HTERT RPE-1 (cell line): ENCODE data around the gene PACS2.
"Not testable (repeated sequence)": the region's sequence is repeated elsewhere in the genome, so short reads cannot be mapped to it uniquely, and the experiment has no call there.

Experiments
- in situ Hi-C: fragments of 300-500 bp; cut with MboI; formaldehyde crosslinking; loops from 4 replicates; pipeline ENCODE4 v1.14.3; 2020; ENCODE audit warnings: low sequenced_read_pairs

The PACS2 gene

DNA sequence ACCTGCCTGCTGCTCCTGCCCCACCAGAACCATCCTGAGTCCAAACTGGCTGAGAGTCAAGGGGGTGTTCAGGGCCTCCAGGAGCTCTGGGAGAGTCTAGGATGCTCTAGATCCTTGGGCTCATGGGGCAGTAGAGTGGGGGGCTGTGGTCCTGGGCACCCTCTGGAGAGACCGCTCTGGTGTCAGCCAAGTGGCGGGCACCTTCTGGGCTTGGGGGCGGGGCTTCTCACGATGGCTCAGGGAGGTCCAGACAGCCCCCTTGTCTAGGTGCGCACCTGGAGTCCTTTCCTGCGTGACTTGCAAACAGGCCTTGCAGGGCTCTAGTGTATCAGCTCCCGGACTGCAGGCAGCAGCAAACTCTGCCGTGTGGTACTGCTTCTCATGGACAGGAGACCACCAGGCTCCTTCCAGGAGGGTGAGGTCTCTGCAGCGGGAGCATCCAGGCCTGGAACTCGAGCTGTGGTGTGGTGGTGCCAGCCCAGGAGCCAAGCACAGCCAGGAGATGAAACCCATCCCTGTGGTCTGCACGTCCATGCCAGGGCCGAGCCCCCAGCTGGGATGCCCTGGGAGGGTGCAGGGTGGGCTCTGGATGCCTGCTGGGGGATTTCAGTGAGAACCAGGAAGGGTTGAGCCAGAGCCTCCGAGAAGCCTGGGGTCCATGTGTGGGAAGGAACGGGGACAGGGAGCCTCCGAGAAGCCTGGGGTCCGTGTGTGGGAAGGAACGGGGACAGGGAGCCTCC is 15.0 kb downstream of the PACS2 start:
- in situ Hi-C loops: no loop called here

DNA sequence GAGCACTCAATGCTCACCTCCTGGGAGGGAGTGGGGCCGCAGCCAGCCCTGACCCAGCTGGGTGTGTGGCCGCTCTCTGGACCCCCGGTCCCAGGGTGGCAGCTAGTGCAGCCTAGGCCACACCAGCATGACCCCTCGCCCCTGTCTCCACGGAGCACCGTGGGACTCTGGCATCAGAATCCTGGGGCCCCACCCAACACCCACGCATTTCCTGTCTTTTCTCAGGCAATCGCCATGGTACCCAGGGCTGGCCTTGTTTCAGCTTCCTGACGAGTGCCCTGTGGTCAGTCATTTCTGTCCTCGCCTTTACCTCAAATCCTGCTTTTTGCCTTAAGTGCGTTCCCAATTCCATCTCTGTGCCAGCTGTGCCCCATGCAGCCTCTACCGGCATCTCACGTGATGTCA is 15.9 kb downstream of the PACS2 start:
- in situ Hi-C loops: no loop called here

DNA sequence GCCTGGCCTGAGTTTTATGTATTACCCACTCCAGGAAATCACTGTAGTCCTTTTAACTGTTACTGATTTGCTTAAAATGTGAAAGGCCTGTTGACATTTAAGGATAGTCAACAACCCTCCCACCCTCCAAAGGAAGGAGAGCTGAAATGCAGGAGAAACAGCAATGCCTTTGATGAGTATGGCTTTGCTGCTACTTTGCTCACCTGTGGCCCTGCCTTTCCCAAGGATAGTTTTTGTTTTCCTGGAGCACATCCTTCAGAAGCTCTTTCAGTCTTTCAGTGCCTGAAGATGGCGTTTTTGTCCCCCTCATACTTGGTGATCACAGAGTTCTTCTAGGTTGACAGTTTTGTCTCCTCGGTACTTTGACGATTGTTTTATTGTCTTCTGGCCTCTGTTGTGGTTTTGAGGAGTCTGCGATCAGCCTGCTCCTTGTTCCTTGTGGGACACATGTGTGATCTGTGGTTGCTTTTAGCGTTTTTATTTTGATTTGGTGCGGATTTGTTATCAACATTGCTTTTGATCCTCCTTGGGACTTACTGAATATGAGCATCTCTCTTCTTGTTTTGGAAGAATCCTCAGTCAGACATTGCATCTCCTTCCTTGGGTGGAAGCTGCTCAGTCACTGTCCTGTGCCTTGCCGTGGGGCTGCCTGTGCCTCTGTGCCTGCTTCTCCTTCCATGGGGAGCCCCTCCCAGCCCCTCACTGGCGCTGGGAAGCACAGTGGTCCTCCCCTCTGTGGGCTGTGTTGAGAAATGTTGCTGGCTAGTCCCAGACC is 17.2 kb downstream of the PACS2 start:
- in situ Hi-C loops: no loop called here

DNA sequence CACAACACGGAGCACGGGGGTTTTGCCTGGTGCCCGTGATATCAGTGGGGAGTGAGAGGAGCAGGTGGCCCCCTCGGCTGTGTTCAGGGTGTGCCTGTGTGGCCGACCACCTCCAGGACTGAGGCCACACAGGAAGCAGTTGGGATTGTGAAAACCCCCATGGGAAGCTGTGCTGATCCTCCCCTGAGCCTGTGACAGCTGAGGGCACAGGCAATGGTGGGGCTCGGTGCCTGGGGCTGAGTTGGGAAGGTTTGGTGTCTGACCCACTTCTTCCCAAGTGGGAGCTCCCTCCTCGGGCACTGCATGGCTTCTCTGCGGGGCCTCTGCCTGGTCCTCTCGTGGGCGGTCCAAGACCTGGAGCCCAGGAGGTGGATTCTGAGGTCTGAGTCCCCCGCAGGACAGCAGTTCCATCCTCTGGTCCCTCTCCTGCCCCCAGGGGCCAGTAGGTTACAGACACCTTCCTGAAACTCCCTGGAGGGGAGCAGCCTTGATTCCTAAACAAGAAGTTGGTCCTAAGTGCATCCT is 17.9 kb downstream of the PACS2 start:
- in situ Hi-C loops: no loop called here

DNA sequence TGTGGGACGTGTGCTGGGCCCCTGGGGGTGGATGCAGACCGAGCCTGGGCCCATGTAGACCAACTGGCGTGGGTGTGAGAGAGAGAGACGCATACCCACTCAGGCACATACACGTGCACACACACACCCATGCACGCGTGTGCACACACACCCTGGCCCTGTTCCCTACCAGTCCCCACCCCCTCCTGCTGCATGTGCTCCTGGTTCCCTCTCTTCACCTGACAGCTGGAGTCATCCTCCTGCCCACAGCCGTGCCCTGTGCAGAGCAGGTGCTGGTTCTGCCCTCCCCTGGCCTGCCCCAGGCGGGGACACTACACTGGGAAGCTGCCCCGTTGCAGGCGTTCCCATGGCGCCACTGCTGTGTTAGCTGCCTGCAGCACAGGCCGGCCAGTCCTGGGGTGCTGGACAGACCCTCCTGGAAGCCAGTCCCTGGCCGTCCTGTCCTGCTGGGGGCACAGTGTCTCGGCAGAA is 18.5 kb downstream of the PACS2 start:
- in situ Hi-C loops: no loop called here

DNA sequence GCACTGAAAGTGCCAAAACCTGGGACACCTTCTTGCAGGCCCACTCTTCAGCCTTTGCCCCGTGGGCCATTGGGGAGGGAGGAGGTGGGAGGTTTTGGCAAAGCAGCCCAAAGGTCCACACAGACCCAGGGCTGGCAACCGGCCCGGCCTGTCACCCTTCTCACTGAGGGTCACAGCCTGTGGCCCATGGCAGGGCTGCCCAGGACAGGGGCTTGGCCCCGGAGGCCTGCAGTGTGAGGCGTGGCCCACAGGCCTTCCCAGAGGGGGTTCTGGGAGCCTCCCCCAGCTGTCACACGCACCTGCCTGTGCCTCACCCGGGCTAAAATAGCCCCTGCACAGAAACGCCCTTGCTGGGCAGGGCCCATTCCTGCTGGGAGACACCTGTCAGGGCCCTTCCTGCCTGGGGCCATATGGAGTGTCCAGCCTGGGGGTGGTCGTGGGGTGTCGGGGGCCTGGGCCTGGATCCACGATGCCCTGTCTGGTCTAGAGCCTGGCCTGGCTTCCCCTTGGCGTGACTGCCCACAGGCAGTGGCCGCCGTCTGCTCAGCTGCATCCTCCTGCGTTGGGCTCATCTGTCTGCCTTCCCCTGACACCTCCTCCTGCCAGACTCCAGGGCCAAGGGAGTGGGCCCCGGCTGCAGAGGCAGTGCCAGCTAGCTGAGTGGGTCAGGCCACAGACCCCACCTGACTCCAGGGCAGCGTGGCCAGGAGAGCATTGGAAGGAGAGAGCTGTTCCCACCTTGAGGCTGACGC is 19.2 kb downstream of the PACS2 start:
- in situ Hi-C loops: no loop called here

DNA sequence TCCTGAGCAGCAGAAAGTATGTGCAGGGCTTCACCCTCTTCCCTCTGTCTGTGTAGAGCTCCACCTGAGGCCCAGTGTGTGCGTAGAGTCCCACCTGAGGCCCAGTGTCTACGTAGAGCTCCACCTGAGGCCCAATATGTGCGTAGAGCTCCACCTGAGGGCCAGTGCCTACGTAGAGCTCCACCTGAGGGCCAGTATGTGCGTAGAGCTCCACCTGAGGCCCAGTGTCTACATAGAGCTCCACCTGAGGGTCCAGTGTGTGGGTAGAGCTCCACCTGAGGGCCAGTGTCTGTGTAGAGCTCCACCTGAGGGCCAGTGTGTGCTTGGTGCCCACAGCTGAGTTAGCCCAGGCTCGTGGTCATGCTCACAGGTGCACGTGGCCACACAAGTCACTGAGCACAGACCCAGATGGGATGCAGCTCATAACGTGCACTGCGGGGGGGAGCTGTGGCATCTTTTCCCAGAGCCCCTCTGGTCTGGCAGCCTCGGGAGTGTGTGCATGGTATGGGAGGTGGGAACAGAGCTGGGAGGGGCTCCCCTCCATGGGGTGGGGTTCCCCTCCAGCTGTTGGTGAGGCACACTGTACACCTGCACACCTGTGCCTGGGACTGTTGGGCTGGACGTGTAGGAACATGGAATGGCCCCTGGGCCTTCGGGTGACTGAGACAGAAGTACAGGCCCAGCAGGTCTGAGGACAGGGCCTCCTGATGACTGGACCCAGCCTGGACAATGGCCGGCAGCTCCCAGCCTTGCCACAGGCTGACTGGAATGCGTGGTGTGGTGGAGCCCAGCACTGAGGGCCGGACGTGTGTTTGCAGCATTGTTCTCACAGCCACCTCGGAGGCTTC is 20.1 kb downstream of the PACS2 start:
- in situ Hi-C loops: no loop called here

DNA sequence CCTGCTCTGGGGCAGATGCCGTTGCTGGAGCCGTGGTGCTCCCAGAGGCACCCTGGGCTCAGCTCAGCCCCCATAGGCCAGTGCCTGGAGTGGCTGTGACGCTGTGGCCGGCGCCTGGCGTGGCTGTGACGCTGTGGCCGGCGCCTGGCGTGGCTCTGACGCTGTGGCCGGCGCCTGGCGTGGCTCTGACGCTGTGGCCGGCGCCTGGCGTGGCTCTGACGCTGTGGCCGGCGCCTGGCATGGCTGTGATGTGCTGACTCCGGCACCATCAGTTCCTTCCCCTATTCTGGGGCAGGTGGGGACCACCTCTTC is 20.6 kb downstream of the PACS2 start:
- in situ Hi-C loops: not testable (repeated sequence)

DNA sequence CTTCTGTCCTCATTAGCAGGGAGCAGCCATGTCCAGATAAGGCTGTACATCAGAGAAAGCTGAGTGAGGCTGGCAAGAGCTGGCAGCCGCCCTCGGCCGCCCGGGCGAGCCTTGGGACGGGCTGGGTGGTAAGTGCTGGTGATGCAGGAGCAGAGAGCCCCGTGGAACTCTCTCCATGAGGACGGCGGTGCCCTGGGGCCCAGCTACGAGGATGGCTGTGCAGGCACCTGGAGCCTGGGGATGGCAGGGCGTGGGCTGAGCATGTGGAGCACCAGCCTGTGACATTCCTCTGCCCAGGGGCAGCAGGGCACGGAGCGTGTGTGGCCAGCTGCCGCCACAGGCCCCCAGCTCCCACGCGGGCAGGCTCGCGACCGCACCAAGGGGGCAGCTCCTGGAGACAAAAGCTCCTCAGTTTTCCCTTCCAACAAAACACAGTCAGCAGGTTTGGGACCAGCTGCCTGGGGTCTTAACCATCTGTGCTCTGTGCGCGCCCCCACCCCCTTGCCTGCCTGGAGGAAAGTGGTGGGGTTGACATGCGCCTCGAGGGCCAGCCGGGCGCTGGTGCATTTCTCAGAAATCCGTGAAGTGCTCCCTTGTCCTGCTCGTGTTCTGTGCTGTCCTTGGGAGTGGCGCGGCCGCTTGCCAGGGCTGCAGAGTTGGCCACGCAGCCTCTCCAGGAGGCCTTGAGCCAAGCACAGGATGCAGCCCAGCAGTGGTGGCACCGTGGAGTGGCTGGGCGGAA is 21.4 kb downstream of the PACS2 start:
- in situ Hi-C loops: no loop called here

DNA sequence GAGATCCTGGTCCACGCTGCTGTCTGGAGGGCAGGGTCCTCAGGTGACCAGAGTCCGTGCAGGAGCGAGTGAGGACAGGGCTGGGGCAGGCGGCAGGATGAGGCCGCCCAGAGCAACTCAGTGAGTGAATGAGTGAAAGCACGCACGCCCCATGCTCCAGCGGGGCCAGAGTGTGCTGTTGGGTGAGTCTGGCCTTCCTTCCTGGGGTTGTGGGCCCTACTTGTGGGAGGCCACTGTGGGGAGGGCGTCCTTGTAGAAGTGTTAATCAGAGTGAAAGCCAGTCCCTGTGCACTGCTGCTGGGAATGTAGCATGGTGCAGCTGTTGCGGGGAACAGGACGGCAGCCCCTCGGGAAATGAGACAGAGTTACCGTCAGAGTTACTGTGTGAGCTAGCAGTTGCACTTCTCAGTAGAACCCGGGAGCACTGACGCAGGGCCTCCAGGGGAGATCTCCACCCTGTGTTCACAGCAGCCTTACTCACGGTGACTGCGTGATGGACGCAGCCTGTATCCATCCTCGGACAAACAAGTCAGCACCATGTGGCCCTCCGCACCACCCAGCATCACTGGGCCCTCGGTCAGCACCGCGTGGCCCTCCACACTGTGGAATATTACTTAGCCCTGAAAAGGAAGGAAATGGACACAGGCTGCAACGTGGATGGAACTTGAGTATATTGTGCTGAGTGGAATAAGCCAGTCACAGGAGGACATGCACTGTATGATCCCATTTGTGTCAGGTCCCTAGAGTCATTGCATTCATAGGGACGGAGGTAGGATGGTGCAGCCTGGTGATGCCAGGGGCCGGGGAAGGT is 22.1 kb downstream of the PACS2 start:
- in situ Hi-C loops: no loop called here

DNA sequence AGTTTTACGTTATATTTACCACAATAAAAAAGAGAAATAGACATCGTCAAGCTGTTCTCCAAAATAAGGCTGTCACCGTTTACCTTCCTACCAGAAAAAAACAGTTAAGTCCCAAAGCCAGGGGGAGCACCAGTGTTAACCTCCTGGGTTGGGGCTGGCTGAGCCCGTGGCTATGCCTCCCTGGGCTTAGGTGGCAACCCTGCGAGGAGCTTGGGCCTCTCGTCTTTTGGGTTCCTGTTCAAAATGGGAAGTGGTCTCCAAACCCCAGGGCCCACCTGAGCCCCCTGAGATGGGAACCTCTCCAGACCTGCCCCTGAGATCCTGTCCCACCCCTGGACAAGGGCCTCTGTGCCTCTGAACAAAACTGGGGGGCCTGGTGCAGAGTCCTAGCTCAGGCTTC is 22.9 kb downstream of the PACS2 start:
- in situ Hi-C loops: no loop called here

DNA sequence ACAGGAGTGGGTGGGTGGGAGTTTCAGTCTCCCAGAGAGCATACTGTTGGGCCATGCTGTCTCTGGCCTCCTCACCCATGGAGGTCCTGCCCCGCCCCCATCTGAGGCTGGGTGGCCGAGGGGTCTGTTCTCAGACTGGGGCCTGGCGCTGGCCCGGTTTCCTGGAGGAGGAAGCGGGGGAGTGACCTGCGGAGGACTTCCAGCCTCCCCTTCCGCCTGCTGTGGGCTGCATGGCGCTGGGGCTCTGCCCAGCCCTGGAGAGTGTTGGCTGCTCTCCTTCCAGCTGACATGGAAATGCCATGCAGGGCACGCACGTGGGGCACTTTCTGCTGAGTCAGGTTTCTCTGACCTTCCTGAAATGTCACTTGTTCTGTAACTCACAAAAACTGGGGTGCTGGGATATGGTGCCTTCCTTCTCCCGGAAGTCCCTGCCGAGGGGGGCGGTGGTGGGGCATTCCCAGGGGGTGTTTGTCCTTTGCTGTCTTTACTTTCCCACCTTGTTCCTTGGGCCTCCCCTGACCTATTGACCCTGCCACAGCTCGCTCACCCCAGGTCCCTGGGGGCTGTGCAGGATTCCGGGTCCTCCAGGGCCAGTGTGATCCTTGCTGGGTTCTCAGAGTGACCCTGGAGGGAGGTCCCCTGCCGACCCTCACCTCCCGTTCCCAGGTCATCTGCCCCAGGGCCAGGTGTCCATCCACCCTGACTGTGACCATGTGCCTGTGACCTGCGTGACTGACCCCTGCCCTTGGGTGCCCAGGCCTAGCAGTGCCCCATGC is 23.6 kb downstream of the PACS2 start:
- in situ Hi-C loops: no loop called here

DNA sequence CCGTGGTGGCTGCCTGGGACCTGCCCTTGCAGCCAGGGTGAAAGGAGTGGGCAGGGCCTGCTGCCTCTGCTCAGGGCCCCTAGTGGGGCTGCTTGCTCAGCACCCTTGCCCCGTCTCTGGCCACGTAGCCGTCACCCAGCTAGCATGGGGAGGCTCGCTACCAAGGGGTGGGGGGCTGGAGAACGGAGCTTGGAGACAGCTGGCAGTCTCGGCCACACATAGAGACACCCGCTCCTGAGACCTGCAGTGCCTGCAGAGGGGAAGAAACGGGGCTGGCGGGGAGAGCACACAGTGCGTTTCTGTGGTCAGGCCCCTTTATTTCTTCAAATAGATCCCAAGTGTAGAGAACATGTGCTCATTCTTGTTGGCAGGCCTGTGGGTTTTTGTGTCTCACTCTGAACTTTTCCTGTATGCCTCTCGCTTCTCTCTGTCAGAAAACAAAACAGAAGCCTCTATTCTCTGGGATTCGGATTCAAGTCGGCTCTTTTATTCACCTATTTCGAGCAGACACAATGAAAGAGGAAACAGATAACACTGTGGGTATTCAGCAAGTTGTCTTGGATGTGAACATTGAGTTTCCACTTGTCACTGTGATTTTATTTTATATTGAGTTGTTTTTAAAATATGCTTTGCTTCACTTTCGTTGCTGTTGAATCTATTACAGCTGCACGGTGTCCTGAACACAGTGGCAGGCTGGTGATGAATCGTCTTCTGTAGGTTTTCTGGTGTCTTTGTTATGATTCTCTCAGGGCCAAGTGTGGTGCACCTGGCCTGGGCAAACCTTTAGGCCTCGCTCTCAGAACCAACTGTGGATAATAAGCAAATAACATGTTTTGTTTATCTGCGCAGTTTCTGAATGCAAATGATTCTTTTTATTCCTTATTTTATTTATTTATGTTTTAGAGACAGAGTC is 26.5 kb downstream of the PACS2 start:
- in situ Hi-C loops: no loop called here

DNA sequence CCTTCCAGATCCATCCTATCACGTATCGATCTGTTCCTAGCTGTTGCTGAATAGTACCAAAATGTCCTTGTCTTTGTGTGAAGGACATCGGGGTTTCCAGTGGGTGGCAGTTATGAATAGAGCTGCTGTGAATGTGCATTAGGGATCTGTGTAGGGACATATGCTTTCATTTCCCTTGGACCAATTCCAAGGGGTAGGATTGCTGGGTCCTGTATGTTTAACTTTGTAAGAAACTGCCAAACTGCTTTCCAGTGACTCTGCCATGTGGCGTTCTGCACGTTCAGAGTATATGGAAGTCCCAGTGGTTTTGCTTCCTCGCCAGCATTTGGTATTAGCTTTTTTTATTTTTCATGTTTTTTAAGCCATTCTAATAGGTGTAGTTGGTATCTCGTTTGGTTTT is 28.6 kb downstream of the PACS2 start:
- in situ Hi-C loops: no loop called here

DNA sequence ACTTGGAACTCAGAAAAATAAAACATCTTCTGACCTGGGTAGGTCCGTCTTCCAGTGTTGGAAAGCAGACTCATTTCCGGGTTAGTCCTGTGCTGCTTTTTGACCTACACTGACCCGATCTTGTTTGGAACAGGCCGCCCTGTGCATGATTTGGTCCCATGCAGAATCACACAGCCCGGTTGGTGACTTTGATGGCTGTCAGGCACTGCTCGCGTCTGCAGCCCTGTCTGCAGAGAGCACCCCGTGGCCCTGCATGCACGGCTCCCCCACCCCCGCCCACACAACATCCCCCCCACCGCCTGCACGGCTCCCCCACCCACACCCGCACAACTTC is 31.6 kb downstream of the PACS2 start:
- in situ Hi-C loops: no loop called here

DNA sequence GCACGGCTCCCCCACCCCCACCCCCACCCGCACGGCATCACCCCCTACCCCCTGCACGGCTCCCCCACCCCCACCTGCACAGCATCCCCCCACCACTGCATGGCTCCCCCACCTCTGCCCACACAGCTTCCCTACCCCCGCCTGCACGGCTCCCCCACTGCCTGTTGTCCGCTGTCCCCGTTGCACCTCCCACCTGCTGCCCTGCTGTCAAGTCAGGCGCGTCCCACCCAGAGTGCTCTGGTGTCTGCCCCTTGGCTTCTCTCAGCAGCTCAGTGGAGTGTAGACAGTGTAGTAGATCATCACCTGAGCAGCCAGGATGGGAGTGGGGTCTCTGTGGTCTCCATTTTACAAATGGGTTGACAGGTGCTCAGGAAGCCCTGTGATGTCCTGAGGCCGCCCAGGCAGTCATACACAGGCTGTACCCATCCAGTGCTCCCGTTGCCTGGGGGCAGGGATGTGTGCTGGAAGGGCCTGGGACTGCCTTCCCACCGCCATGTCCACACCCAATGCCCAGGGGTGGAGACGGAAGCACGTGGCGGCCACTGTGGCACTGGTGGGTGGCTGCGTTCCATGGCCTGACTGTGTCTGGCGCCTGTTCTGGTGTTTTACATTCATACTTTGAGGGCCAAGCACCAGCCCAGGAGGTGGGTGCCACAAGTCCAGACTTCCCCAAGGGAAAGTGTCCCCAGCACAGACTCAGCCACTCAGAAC is 32.5 kb downstream of the PACS2 start:
- in situ Hi-C loops: no loop called here

DNA sequence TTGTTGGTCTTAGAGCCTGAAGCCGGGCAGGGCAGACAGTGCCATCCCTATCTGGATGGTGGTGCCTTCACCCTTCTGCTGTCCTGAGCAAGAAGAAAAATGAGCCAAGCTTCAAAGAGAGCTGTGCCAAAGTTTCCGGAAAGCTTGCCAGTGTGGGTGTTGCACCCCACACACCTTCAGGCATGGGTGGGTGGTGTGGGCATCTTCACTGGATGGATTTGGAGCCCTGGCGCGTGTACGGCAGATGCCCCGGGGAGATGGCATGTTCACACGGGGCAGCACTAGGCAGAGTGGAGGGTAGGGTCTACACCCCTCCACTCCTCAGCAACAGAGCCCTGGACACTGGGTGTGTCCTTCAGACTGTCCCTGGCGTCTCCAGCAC is 33.0 kb downstream of the PACS2 start:
- in situ Hi-C loops: no loop called here
